ENCODE measurements around the gene ZCWPW1.
A peak's percentile ranks its signal among the peaks of the same experiment; 100 is the strongest.

ZCWPW1 gene

DNA sequence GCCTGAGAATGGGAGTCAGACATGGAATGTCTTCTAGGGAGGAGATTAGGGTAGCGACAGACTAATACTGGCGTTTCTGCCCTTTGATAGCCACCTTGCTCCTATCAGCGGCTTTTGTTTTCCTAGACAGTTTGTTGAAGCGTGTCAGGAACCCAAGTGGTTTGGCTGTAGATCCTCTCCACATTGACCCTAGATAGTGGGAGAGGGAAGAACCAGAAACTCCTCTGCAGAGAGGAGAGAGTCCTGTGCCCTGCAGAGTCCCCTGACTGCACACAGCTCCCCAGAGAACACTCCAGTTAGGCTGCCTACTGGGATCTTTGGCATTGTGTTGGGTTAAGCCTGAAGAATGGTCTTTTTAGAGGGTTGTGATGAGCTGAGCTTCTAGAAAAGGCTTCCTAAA lies 3.5 kb upstream of the ZCWPW1 start:
- no peak for DNase-seq

DNA sequence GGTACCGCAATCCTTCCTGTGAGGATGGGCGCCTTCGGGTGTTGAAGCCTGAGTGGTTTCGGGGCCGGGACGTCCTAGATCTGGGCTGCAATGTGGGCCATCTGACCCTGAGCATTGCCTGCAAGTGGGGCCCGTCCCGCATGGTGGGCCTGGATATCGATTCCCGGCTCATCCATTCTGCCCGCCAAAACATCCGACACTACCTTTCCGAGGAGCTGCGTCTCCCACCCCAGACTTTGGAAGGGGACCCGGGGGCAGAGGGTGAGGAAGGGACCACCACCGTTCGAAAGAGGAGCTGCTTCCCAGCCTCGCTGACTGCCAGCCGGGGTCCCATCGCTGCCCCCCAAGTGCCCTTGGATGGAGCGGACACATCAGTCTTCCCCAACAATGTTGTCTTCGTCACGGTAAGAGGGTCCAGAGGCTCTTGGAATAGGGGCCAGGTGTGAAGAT lies 2.8 kb upstream of the ZCWPW1 start:
- no peak for DNase-seq

GRCh38 chr7:100430493-100431285 lies 2.2 kb upstream of the ZCWPW1 start:
- DNase-seq: no peak

GRCh38 chr7:100429637-100430492 lies 1.4 kb upstream of the ZCWPW1 start, which contains the start of gene MEPCE:
Gene MEPCE, plus strand, starts transcription at chr7:100429831. Its CDS starts 188 bp downstream, at chr7:100430019.
- peak; percentile 92 for DNase-seq

GRCh38 chr7:100428967-100429636 lies 599 bp upstream of the ZCWPW1 start:
- peak; percentile 100 for DNase-seq

DNA sequence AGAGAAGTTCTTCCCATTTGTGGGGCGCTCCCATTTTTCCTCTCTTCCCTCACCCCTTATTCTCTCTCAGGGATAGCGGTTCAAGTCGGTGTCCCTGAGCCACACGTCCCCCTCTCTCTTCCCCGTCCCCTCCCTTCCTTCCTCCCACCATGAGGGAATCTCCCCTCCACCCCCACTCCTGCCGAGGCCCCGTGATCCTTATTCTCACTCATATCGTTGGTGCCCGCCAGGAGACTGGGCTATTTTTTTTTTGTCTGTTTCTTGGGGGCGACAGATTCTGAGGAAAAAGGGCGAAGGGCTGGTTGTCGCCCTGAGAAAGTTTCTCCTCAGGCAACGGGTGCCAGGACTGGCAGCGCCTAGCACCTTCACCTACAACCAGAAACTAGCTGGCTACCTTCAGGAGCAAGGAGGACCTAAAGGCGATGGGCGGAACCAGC lies 723 bp downstream of the ZCWPW1 start:
- DNase-seq: no peak

DNA sequence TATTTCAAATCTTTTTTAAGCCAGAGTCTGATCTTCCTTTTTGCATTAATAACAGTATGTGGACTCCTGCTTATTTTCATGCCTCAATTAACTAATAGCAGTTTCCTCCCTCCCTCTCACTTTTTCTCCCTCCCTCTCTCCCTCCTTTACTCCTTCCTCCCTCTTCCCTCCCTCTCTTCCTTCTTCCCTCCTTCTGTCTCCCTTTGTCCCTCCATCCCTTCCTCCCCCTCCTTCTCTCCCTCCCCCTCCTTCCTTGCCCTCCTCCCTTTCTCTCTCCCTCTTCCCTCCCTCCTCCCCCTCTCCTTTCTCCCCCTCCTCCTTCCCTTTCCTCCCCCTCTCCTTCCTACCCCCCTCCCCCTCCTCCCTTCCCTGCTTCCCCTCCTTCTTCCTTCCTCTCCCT lies 2.0 kb downstream of the ZCWPW1 start:
- no peak for DNase-seq

DNA sequence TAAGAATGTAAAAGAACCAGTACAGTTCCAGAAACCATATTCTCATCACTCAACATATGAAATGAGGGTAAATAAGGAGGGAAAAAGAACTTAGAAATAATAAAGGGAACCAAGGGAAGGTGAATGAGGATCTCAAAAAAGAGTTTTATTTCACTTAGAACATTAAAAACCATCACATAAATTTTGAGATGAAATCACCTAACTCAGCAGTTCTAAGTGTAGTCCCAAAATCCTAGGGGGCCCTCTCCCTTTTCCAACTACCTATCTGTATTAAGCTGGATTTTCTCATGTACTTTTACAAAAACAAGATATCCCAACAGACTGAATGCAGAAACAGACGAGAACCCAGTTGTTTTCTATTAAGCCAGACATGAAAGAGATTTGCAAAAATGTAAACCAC lies 3.2 kb downstream of the ZCWPW1 start:
- DNase-seq: no peak

DNA sequence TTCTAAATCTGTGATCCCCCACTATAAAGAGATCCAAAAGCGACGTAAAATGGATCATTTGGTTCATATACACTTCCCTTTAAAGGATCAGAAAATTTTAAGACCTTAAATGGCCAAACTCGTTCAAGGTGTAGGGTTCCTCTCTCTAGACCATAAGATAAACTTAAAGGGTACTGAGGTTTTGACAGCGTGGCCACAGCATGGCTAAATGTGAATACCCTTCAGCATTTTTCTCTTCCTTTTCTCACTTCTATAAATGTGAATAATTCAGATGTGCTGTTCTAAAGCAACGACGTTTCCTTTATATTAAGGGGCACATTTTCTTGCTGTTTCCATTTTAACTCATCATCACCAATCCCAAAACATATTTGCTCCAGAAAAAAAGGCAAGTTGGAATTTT lies 5.2 kb downstream of the ZCWPW1 start:
- no peak for DNase-seq

DNA sequence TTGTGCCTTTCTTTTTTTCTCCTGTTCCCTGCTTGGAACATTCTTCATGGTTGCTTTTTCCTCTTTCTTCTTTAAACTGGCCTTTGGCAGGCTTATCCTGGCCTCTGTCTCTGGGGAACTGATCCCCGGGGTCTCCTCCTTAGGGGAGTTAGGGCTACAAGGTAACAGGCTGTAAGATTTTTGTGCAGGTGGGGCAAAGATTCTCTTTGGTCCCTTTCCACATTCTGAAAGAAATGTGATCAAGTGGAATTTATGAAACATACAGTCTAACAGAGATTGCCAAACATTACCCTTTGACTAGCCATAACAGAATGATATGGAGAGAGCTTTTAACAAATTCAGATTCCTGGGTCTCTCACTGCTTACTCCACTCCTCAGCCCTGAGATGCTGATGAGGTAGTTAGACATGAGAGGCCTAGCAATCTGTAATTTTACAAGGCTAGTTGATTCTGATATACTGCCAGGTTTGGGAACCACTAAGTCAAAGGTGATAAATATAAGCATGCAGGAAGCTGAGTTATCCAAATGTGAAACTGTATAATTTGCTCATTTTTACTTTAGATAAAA lies 8.8 kb downstream of the ZCWPW1 start:
- no peak for DNase-seq

- no peak for DNase-seq
These were observed 9.4 kb downstream of the ZCWPW1 start for GRCh38 chr7:100418930-100419659.

DNA sequence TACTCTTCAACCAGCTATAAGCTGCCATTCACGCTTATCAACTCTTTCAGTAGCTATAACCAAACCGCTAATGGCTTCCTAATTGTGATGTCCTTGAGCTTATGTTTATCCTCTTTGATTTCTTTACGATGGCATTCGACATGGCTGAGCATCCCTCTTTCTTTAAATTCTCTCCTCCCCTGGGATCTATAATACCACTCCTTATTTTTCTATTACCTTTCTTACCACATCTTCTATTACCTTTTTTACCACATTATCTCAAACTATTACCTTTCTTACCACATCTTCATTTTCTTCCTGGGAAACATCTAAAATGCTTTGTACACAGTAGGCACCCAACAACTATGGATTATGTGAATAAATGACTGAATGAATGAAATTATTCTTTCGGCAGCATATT lies 13.1 kb downstream of the ZCWPW1 start:
- DNase-seq: no peak

DNA sequence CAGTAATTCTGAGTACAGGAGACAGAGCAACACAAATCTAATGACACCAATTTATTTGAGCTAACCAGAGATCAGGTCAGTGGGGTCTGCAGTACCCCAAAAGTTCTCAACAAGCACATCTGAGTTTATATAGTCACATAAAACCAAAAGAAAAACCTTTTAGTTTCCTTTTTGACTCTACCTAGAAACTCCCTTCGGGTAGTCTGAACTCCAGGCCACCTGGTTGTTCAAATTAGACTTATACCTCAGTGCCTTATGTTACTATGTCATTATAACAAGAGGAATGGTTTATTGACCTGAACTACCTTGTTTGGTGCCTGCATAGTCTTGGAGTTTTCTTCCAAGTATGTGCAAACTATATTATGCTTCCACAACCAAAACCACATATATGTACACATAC lies 14.6 kb downstream of the ZCWPW1 start:
- DNase-seq: no peak

DNA sequence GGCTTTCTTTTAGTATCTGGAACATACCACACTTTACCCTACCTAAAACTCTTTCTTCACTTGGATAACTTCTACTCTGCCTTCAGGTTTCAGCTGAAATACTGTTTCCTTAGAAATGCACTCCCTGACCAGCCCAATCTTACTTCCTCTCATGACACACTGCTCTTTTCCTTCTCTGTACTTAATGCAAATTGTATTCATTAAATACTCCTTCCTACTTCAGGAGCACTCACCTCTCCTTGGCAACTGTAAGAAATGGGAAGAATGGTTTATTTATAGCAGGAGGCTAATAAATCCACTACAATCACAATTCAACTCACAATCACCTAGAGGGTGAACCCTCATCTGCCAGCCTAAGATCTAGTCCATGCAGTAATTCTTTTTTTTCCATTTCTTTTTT lies 15.2 kb downstream of the ZCWPW1 start:
- no peak for DNase-seq

GRCh38 chr7:100411101-100411500 lies 17.4 kb downstream of the ZCWPW1 start:
- DNase-seq: no peak

GRCh38 chr7:100407285-100408180 lies 21.0 kb downstream of the ZCWPW1 start:
- no peak for DNase-seq

DNA sequence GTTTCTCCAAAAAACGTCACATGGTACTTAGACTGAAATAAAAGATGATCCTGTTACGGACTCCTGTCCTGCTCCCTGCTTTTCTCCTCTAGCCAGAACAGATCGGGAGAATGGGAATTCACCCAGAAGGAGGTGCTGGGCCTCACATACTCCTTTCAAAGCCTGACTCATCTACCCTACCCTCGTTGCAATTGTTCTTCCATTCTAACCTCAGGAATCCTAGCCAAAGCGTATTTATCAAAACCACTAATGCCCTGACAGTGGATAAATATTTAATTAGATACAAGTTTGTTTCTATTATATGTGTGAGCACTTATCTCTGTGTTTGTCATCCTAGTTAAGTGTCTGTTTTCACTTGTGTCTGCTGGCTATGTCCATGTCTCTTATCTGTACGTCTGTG lies 21.7 kb downstream of the ZCWPW1 start:
- DNase-seq: no peak

DNA sequence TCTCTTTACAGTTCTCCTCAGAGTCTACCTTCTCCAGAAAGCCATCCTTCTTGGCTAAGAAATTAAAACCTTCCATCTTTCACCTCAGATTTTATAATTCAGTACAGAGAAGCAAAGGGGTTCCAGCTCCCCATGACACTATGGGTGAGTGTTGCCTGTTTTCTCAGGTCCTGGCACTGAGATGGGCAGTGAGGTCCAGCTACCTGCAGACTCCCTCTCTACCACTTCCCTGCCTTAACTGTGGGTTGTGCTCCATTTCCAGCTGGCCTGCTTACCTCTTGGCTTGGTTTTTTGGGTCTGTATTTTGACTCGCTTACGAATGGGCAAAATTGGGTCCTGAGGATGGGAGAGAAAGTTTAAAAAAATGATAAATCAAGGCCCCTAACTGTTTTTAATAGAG lies 26.3 kb downstream of the ZCWPW1 start:
- DNase-seq: no peak

- DNase-seq: no peak
These were observed 26.7 kb downstream of the ZCWPW1 start for GRCh38 chr7:100401811-100402210.

DNA sequence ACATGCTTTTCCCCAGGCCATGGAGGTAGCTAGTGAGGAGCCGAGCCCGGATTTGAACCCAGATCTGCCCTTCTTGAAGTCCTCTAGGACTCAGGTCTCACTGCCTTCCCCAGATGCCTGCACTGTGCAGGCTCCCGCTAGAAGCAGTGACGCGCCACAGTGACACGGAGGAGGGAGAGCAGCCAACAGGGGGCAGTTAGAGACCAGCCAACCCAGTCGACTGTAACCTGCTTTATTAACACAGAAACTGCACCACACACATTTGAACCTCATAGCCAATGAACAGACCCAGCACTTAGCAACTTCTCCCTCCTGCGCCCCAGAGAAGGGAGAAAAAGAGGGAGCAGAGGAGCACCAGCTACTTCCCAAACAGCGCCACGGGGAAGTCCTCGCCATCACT lies 27.8 kb downstream of the ZCWPW1 start:
- DNase-seq: no peak

- no peak for DNase-seq
These were observed 28.5 kb downstream of the ZCWPW1 start for GRCh38 chr7:100400041-100400440.

Measured in activated effector memory CD4-positive, alpha-beta T cell treated with Interleukin-2 at 50 U/mL for 16 hours (primary cell).